Hematopoietic multipotent progenitor cell treated with erythropoietin and hydrocortisone succinate and interleukin-3 and kit ligand, for 17 days (in vitro differentiated cells): ENCODE measurements around the gene RAD50.
"Not testable (repeated sequence)": the region's sequence is repeated elsewhere in the genome, so short reads cannot be mapped to it uniquely, and the experiment has no call there.

Source experiments
- DNase-seq: peaks from one replicate; pipeline ENCODE4 v3.0.0-alpha.2; 2015; ENCODE audit warnings: low spot score

Gene RAD50

GRCh38 chr5:132557478-132558172 is 848 bp downstream of the RAD50 start:
- DNase-seq, result peak; percentile 15

DNA sequence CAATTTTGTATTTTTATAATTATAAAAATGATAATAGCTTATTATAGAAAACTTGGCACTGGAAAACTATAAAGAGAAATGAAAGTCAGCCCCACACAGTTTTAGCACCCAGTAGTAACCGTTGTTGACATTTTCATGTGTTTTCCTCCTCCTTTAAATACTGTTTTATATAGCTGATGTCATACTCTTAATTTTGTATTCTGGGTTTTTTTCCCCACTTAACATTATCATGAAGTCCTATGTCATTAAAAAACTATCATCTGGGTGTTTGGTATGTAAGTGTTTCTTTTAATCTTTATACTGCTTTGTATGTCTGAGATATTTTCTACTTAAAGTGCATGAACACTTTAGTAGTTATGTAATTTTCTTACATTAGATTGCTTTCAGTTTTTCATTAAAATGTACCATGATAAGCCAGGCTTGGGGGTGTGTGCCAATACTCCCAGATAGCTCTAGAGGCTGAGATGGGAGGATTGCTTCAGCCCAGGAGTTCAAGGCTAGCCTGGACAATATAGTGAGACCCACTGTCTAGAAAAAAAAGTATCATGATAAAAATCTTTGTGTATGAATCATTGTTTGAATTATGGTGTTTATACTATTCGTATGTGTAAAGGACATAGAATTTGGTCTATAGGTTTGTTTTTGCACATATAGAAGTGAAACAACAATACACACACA is 2.7 kb downstream of the RAD50 start:
- no peak for DNase-seq

DNA sequence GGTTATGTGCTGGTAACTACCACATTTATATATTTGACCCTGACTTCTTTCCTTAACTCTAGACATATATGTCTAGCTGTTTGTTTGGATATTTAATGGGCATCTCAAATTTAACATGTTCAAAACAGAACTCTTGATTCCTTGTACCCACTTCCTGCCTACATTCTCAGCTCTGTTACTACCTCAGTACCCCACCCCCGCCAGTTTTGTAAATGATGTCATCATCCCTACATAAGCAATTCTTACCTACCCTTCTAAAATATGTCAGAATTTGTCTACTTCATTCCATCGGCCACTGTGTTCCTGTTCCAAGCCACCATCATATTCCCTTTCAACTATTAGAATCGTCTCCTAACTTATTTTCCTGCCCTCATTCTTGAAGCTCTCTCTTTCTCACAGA is 4.8 kb downstream of the RAD50 start:
- no peak for DNase-seq

- DNase-seq, result not testable (repeated sequence)
Measured at GRCh38 chr5:132564555-132564954, 7.8 kb downstream of the RAD50 start.

DNA sequence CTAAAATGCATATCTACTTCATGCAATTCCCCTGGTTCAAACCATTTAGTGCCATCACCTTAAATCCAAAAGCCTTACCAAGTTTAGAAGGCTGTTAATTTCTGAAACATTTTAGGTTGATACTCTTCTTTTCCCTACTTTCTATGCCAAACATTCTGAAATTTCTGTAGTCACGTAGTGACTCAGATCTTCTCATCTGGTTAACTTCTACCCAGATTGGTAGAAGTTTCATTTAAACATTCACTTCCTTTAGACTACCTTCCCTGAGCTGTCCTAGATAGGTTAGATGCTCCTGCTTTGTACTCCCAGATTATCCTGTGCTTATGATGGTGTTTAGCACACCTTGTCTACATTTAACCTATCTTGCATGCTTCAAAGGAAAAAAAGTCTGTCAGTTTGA is 9.9 kb downstream of the RAD50 start:
- DNase-seq, result no peak

DNA sequence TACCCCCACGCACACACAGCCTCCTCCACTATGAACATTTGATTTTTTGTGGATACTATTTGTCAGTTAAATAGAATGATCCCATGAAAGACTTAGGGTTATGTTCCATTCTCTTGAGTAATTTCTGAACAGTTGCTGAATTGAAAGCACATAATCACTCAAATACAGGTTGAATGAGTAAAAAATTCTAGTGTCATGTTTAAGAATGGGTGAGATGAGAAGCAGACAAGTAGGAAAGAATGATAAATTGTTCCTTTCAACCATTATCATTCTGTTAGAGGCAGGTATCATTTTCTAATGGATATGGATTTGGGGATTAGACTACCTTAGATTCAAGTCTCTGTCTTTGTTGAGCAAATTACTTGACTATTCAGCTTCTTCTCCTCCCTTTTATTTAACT is 19.3 kb downstream of the RAD50 start:
- no peak for DNase-seq

DNA sequence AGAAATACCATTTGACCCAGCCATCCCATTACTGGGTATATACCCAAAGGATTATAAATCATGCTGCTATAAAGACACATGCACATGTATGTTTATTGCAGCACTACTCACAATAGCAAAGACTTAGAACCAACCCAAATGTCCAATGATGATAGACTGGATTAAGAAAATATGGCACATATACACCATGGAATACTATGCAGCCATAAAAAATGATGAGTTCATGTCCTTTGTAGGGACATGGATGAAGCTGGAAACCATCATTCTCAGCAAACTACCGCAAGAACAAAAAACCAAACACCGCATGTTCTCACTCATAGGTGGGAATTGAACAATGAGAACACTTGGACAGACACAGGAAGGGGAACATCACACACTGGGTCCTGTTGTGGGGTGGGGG is 27.8 kb downstream of the RAD50 start:
- DNase-seq, result not testable (repeated sequence)

GRCh38 chr5:132586063-132586462 is 29.3 kb downstream of the RAD50 start:
- DNase-seq, result no peak

- DNase-seq, result no peak
Measured at GRCh38 chr5:132589467-132589866, 32.7 kb downstream of the RAD50 start.

- peak; percentile 45 for DNase-seq
Measured at GRCh38 chr5:132591145-132591544, 34.4 kb downstream of the RAD50 start.

DNA sequence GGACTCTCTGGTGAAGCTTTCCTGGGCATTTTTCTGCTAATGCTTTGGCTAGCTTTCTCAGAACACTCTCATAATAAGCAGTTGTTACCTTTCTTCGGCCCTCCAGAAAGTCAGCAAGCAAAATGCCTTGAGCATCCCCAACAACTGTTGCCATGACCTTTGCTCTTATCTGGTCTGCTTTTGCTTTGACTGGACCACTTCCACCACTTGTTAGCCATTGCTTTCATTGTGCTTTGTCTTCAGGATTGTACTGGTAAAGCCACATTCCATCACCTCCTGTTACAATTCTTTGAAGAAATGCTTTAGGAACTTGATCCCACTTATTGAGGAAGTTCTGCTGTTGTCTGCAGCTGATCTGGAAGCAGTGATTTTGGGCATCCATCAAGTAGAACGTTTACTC is 35.7 kb downstream of the RAD50 start:
- DNase-seq, result no peak

- no peak for DNase-seq
Measured at GRCh38 chr5:132594170-132594569, 37.4 kb downstream of the RAD50 start.

- no peak for DNase-seq
Measured at GRCh38 chr5:132595624-132596023, 38.8 kb downstream of the RAD50 start.

DNA sequence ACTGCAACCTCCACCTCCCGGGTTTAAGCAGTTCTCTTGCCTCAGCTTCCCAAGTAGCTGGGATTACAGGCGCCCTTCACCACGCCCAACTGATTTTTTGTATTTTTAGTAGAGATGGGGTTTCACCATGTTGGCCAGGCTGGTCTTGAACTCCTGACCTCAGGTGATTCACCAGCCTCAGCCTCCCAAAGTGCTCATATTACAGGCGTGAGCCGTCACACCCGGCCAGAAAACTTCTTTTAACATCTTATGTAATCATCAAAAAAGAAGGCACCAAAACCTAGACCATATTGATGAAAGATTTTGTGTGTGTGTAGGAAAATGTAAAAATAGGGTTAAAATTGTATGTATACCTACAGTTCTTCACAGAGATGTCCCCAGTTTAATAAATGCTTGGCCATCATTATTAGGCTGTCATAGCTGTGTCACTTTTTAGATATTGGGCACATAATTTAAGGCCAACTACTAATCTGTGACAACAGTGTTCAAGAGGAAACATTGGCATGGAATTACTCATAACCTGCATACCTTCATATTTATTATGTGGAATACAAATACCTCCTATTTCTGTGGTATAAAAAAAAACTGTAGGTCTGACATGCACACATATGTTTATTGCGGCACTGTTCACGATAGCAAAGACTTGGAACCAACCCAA is 44.4 kb downstream of the RAD50 start:
- no peak for DNase-seq

DNA sequence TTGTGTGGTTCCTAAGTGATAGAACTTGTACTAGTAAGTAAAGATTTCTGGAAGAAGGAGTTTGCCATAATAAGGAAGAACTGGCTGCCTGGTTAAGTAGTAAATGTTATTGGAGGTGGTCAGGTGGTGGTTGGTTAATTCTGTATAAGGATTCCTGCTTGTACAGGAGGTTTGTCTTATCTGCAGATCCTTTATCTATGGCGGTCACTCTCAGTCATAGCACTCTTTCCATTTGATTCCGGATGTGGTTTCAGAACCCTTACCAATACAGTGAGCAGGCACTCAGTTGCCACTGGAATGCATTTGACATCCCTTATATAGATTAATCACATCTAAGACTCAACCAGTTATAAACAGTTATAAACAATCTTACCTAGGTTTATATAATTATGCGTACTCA is 50.3 kb downstream of the RAD50 start:
- DNase-seq, result no peak

DNA sequence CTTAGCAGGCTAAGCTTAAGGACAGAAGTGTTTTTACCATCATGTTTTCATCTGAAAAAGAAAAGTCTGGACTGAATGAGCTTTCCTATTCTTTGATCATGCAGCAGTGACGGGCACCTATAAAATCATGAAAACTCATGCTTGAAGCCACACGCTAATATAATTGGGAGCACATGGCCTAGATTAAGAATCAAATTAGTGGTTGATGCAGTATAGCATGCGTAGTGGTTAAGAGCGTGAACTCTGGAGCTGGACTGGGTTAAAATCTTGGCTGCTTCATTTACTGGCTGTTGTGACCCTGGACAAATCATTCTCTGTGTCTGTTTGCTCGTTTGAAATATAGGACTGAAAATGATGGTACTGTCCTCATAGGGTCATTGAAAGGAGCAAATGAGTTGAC is 51.3 kb downstream of the RAD50 start:
- DNase-seq, result no peak

DNA sequence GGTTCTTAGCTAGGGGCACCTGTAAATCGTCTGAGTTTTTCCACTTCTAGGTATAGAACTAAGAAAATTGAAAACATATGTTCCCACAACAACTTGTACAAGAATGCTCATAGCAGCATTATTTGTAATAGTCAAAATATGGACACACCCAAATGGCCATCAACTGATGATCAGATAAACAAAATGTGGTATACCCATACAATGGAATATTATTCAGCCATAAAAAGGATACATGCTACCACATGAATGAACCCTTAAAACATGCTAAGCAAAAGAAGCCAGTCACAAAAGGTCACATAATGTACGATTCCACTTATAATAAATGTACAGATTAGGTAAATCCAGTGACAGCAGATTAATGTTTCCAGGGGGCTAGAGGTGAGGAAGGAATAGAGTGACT is 55.2 kb downstream of the RAD50 start:
- no peak for DNase-seq

- no peak for DNase-seq
Measured at GRCh38 chr5:132612846-132613245, 56.1 kb downstream of the RAD50 start.

DNA sequence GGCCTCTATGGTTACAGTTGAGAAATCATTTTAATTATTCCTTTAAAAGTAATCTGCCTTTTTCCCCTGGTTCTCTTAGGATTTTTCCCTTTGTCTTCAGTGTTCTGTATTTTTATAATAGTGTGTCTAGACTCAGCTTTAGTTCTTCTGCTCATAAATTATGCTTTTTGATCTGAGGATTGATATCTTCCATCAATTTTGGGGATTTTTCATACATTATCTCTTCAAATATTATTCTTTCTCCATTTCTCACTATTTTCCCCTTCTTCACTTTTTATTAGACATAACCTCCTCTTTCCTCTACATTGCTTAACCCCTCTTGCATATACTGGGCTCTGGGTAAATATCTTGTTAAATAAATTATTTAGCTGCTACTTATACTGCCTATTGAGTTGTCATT is 64.9 kb downstream of the RAD50 start:
- DNase-seq, result no peak

GRCh38 chr5:132622608-132623007 is 65.8 kb downstream of the RAD50 start:
- no peak for DNase-seq

GRCh38 chr5:132627470-132627869 is 70.7 kb downstream of the RAD50 start:
- DNase-seq, result no peak

GRCh38 chr5:132628814-132629213 is 72.0 kb downstream of the RAD50 start:
- DNase-seq, result no peak

GRCh38 chr5:132629230-132629944 is 72.6 kb downstream of the RAD50 start:
- no peak for DNase-seq
